GM12892 (cell line): ENCODE data around the gene HECW1.
"Not testable (repeated sequence)": the region's sequence is repeated elsewhere in the genome, so short reads cannot be mapped to it uniquely, and the experiment has no call there.

Experiments used
- DNase-seq: peaks from one replicate; pipeline ENCODE4 v3.0.0; 2011; ENCODE audit not compliant: insufficient read length
- FAIRE-seq: peaks from 2 replicates; lab custom pipeline; 2011; peaks lifted over from hg19 to GRCh38; lab: Jason Lieb, UNC
- POLR2A ChIP-seq: IDR thresholded peaks from 2 replicates; pipeline ENCODE4 v1.6.1; 2011; ENCODE audit warnings: low read depth, low read length, control low read depth
- POLR2AphosphoS5 ChIP-seq: IDR thresholded peaks from 2 replicates; pipeline ENCODE4 v1.6.1; 2011; ENCODE audit warnings: low read depth, low read length, control low read depth
- TAF1 ChIP-seq: IDR thresholded peaks from 2 replicates; pipeline ENCODE4 v1.6.1; 2011; ENCODE audit warnings: low read depth, mild to moderate bottlenecking, control low read depth, low read length, borderline replicate concordance

HECW1 gene

GRCh38 chr7:43576241-43576640 is 463.8 kb downstream of the HECW1 start:
- DNase-seq = no peak
- no peak for FAIRE-seq
- TF ChIP-seq POLR2AphosphoS5 (no peak), POLR2A (no peak), TAF1 (no peak)

- DNase-seq (no peak), FAIRE-seq (no peak)
- TF ChIP-seq TAF1 = no peak
- TF ChIP-seq POLR2A = no peak
- TF ChIP-seq POLR2AphosphoS5 = no peak
Observed at GRCh38 chr7:43577485-43577951, 465.1 kb downstream of the HECW1 start.

GRCh38 chr7:43582503-43583423 is 470.3 kb downstream of the HECW1 start, which contains the start of gene STK17A:
STK17A (plus strand) TSS chr7:43583108; CDS start chr7:43583244, 136 bp downstream.
- DNase-seq (peak; percentile 74), FAIRE-seq (peak; percentile 96)
- TF ChIP-seq POLR2AphosphoS5 (peak; percentile 95), TAF1 (peak; percentile 96), POLR2A (peak; percentile 97)

- TF ChIP-seq TAF1 (no peak), POLR2A (no peak; the same call in 1 of the 2 replicates), POLR2AphosphoS5 (peak; percentile 49; the same call in 1 of the 2 replicates)
- DNase-seq (no peak), FAIRE-seq (peak; percentile 74)
Observed at GRCh38 chr7:43583424-43584194, 471.2 kb downstream of the HECW1 start.

- TF ChIP-seq POLR2AphosphoS5 (no peak), POLR2A (peak; percentile 4; the same call in 1 of the 2 replicates)
- FAIRE-seq (peak; percentile 77), DNase-seq (no peak)
Observed at GRCh38 chr7:43584195-43584586, 471.7 kb downstream of the HECW1 start.

- TF ChIP-seq POLR2A = peak; percentile 1; the same call in 1 of the 2 replicates
- DNase-seq, FAIRE-seq: not testable (repeated sequence)
Observed at GRCh38 chr7:43584733-43585132, 472.3 kb downstream of the HECW1 start.

GRCh38 chr7:43585562-43585961 is 473.1 kb downstream of the HECW1 start:
- FAIRE-seq = peak; percentile 81
- TF ChIP-seq POLR2AphosphoS5 = no peak
- 0 out of 2 replicates have a peak, but pooled peaks have one; percentile 35 for TF ChIP-seq POLR2A
- TF ChIP-seq TAF1 = no peak
- DNase-seq = no peak

GRCh38 chr7:43586251-43586900 is 473.9 kb downstream of the HECW1 start:
- TF ChIP-seq POLR2A (no peak), TAF1 (no peak)
- FAIRE-seq (no peak), DNase-seq (no peak)

- DNase-seq = no peak
- 0 out of 2 replicates have a peak, but pooled peaks have one; percentile 17 for TF ChIP-seq POLR2A
- no peak for TF ChIP-seq POLR2AphosphoS5
- no peak for FAIRE-seq
Observed at GRCh38 chr7:43588477-43589132, 476.2 kb downstream of the HECW1 start.

GRCh38 chr7:43589133-43589478 is 476.7 kb downstream of the HECW1 start:
- FAIRE-seq (no peak), DNase-seq (no peak)
- TF ChIP-seq POLR2A (no peak), POLR2AphosphoS5 (no peak), TAF1 (no peak)
